AG09309 (cell line): ENCODE data around the gene NIPBL.

ENCODE experiments used
- DNase-seq: peaks from one replicate; pipeline ENCODE4 v3.0.0-alpha.2; 2010; ENCODE audit warnings: low read depth
- H3K4me3 ChIP-seq: 2 replicates; pipeline ENCODE4 v1.5.1; 2011; ENCODE audit warnings: mild to moderate bottlenecking, low read depth, low read length, moderate library complexity; ENCODE audit not compliant: control insufficient read depth
- CTCF ChIP-seq: IDR thresholded peaks from 2 replicates; pipeline ENCODE4 v1.5.1; 2011; ENCODE audit warnings: mild to moderate bottlenecking, low read depth, low read length, inconsistent platforms; ENCODE audit not compliant: insufficient read depth, control insufficient read depth; ENCODE audit errors: missing control alignments

The NIPBL gene

GRCh38 chr5:36928947-36929346, 52.4 kb downstream of the NIPBL start:
- no peak for TF ChIP-seq CTCF

GRCh38 chr5:36929438-36929837, 52.9 kb downstream of the NIPBL start:
- DNase-seq, result no peak
- TF ChIP-seq CTCF, result no peak
- H3K4me3 ChIP-seq, result no peak overlapping the region

More at GRCh38 chr5:36928947-36929346, 52.4 kb downstream of the NIPBL start:
- peak; percentile 35 for DNase-seq
- H3K4me3 ChIP-seq, result no peak overlapping the region

GRCh38 chr5:36932056-36932455, 55.5 kb downstream of the NIPBL start:
- DNase-seq, result no peak
- TF ChIP-seq CTCF, result no peak
- H3K4me3 ChIP-seq, result no peak overlapping the region

GRCh38 chr5:36932699-36933098, 56.1 kb downstream of the NIPBL start:
- TF ChIP-seq CTCF, result no peak
- no peak for DNase-seq
- H3K4me3 ChIP-seq, result no peak overlapping the region

- DNase-seq, result no peak
- no peak overlapping the region for H3K4me3 ChIP-seq
- no peak for TF ChIP-seq CTCF
Observed at GRCh38 chr5:36934740-36935356, 58.3 kb downstream of the NIPBL start.

GRCh38 chr5:36935805-36936204, 59.2 kb downstream of the NIPBL start:
- TF ChIP-seq CTCF, result no peak
- no peak overlapping the region for H3K4me3 ChIP-seq
- DNase-seq, result no peak
